Stimulated activated CD8-positive, alpha-beta memory T cell treated with anti-CD3 and anti-CD28 coated beads, Interleukin-12 subunit alpha, Interleukin-12 subunit beta, amount 100 ng/mL, for 24 hours (primary cell): ENCODE measurements around the gene ERC2.
A peak's percentile ranks its signal among the peaks of the same experiment; 100 is the strongest.
"Not testable (repeated sequence)": the region's sequence is repeated elsewhere in the genome, so short reads cannot be mapped to it uniquely, and the experiment has no call there.

Source experiments
- DNase-seq: peaks from one replicate; pipeline ENCODE4 v3.0.0-alpha.2; 2020; ENCODE audit errors: extremely low read depth

ERC2 gene

DNA sequence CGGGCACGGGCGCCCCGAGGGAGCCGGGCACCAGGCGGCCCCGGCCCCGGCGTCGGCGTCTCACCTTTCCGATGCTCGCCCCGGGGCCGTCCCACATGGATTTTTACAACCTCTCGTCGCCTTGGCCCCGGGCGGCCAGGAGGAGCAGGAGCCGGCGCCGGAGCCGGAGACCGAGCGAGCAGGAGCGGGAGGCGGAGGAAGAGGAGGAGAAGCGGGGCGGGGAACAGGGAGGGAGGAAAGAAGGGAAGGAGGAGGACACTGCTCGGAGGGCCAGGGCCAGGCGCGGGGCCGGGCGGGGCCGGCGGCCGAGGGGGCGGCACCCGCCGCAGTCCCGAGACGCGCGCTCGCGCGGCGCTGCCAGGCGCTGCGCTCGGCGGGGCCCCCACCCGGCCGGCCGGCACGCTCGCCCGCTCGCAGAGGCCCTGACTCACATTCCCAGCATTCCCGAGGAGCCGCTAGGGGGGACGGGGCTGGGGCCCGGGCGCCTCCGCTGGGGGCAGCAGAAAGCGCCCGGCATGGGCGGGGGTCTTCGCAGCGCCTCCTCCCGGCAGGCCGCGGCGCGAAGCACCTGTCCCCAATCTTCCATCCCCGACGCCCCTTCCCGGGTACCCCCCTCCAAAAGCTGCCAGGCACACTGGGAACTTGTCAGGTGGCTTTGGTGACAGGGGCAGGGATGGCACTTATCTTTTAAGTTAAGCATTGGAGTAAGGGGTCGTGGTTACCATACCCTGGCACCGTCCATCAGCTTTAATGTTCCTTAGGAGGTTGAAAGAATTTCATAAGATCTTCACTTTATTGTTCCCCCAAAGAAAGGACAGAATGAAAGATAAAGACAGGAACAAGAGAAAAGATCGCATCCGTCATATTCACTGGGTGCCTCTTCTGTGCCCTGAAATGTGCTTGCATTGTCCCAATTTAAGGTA lies at the start of gene ERC2:
TSS of gene ERC2 (minus strand) at position 284 of the 923 bp plus-strand sequence.
- DNase-seq, result no peak

- DNase-seq, result no peak
These were observed 34.5 kb upstream of the ERC2 start for GRCh38 chr3:56502738-56503137.

GRCh38 chr3:56496376-56496775 lies 28.1 kb upstream of the ERC2 start:
- DNase-seq, result not testable (repeated sequence)

- DNase-seq, result peak; percentile 28
These were observed 26.5 kb upstream of the ERC2 start for GRCh38 chr3:56494679-56495322.

DNA sequence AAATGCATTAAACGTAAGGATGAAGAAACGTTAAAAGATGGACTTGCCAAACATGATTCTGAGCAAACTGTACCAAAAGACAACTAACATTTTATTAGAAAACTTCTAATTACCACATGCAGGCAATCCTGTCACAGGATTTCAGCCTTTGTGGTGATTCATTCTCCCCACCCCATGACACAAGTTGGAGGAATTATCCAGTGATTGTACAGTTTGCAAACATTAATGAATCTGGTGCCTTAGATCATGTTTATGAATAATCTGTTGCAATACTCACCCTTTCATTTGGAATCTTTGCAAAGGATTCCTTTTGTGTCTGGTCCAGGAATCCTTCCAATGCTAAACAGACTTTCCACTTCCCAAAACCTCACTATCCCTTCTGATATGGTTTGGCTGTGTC lies 23.3 kb upstream of the ERC2 start:
- DNase-seq, result no peak

- DNase-seq, result no peak
These were observed 20.7 kb upstream of the ERC2 start for GRCh38 chr3:56488812-56489600.

- DNase-seq, result no peak
These were observed 16.3 kb upstream of the ERC2 start for GRCh38 chr3:56484525-56485032.

DNA sequence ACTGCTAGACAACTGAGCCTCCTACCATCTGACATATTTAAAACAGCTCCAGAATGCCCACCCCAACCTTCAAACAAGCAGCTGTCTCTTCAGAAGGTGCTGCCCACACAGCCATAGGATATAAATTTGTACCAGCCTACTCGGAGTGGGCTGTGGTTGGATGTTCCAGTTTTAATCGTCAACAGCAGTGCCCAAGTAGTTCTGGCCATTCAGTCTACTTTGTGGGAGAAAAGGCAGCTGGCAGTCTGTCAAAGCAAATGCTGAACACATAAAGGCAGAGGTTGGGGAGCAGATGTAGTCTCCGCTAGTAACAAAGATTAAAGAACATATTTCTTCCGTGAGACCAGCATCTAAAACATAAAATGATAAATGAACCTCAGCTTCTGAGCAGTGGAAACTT lies 15.9 kb upstream of the ERC2 start:
- no peak for DNase-seq

DNA sequence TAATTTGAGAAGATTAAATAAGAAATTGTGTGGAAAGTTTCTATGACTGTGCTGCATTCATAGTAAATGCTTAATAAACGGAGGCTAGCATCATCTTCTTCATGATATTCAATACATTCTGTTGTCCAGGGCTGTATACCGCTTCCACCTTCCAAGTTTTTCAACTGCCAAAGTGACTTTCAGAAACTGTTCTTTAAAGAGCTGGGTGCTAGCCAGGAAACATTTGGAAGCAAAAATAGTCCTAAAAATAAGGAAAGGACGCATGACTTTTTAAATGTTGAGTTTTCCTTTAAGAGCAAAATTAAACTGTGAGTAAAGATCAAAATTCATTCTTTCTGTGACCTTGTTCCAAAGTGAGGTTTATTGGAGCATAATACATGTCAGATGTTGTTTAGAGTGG lies 9.4 kb upstream of the ERC2 start:
- DNase-seq, result no peak

DNA sequence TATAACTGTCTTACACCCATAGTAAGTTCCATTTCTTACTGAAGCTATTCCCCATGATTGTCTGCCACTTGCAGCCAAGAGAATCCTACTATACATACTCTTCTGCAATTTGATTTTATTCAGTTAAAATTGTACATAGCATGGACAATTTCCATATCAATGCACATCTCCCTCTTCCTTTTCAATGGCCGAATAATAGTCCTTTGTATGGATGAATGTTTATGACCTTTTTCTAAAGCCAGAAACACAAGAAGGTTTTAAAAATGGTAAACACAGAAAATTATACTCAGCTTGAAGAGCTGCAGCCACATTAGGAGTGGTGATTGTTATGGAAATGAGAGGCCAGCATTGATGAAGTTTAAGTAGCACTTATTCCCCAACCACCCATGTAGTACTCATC lies 8.5 kb upstream of the ERC2 start:
- DNase-seq, result no peak

- no peak for DNase-seq
These were observed 3.5 kb upstream of the ERC2 start for GRCh38 chr3:56471771-56472170.

- DNase-seq, result no peak
These were observed 874 bp upstream of the ERC2 start for GRCh38 chr3:56469141-56469540.

- no peak for DNase-seq
These were observed 475 bp downstream of the ERC2 start for GRCh38 chr3:56467801-56468183.

DNA sequence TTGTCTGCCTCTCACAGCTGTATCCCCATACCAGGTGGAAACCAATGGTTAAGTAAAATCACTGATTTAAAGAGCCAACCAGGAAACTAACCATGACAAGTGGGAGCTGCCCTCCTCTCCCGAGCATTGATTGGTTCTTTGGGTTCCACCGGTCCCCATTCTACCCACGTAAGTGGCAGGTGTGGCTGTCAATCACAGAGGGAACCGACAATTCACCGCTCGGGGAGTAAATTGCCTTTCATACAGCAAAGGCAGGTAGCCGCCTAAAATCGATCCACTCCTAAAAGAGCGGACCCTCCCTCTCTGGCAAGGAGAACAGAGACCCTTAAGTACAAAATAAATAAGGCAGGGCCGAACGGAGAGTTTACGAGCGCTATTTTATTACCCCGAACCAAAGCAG lies 1.2 kb downstream of the ERC2 start:
- DNase-seq, result no peak

DNA sequence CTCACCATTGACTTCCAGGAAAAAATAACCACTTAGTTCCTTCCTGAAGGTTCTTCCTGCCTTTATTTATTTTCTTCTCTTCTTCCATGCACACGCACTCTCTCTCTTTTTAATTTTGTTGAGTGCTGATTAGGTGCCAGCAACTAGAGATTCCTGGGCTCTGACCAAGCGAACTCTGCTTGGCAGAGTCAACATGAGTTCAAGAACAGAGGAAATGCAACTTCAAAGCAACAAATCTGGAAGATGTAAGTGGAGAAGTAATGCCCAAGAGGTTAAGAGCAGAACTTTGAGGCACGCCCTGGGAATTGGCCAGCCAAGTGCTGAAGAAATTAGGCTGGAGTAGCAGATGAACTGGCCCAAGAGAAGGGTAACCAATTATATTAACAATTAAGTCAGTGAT lies 8.5 kb downstream of the ERC2 start:
- no peak for DNase-seq

DNA sequence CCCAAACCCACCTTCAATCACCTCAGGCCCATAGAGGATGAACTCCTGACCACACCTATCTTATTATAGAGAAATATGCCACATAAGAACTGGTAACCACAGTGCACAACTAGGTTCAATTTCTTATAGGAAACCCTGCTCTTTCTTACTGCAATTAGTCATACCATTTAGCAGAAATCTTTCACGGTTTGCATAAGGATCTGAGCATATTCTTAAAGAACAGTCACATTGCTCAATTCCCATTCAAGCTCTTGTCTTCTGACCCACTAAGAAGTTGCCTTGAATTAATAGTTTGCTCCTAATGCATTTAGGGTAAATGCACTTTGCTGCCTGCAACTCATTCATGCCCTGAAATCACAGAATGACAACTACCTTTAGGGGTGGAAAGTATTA lies 9.2 kb downstream of the ERC2 start:
- DNase-seq, result no peak

- DNase-seq, result no peak
These were observed 9.7 kb downstream of the ERC2 start for GRCh38 chr3:56458496-56459103.

DNA sequence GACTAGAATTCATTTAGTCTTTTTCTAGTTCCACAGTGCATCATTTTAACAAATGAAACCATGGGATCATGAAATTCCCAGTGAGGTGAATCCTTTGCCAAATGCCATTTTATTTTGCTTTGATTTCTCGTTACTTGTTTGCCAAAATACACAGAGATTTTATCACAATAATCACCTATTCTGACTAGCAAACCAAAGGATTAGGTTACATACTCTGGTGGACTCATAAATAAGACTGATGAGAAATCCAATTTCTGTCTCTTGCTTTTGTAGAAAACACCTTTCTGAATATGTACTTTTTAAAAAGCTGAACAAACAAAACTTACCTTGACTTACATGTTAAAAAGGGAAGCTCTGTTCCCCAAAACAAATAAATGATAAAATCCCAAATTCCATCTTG lies 12.2 kb downstream of the ERC2 start:
- DNase-seq, result no peak

DNA sequence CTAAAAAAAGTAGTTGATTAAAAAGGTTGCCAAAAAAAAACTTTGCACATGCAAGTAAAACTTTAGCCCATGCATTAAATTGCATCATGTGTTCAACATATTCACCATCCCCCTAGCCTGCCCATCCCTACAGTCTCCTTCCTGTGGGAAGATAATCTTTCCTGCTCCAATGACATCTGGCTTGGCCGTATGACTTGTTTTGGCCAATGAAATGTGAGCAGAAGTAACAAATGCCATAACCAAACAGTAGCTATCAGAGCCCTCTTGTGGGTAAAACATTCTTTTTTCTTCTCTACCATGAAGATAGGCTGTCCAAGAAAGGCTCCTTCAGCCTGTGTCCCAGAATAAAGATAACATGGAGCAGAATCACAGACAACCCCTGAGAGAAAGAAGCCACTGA lies 15.3 kb downstream of the ERC2 start:
- no peak for DNase-seq

DNA sequence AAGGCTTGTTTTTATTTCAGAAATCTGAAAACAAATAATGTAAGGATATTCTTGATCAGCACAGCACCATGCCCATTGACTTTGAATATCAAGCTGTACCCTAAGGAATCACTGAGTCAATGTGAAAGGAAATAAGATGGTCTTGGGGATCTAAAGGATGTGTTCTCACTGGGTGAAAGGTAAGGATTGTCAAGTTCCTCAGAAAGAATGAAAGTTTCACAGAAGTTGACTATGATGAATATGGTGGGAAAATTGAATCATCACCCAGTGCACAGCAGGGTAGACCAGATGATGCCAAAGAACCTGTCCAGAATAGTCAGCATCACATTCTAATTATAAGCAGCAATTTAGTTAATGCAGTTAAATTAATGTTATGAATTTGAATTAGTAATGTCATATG lies 16.2 kb downstream of the ERC2 start:
- DNase-seq, result no peak

DNA sequence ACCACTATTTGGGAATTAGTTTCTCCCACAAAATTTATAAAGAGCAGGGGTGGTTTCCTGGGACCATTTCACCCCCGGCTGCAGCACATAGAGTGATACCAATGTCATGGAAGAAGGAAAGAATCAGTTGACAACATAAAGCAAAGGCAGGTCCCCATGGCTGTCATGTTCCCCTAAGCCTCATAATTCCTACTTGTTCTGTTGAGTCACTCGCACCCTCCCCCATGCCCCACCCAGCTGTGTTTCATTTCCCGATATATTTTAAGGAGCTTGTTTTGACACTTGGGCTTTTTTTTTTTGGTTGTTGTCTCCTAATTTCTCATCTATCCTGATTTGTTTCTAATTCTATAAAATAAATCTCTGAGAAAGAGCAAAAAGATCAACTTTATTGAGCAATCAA lies 24.9 kb downstream of the ERC2 start:
- DNase-seq, result no peak

DNA sequence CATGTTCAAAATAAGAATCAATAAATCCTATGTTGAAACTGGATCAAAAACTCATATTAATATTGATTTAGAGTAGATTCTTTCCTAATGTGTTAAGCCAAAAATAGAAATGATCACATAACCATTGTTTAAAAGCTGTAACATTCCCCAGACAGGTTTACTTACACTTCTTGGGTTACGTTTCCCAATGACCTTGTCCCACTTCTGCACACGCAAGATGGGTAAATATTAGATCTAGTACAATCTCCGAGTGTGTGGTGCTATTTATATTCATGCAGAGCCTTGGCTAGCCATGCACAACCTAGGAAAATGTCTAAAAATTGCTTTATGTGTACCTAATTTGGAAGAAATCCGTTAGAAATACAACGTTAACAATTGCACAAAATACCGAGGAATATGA lies 39.6 kb downstream of the ERC2 start:
- DNase-seq, result no peak
